Measurements from ENCODE around the gene PLSCR2.
"Not testable (repeated sequence)": the region's sequence is repeated elsewhere in the genome, so short reads cannot be mapped to it uniquely, and the experiment has no call there.

PLSCR2 gene

GRCh38 chr3:146414010-146414409 lies 55.4 kb downstream of the PLSCR2 start:
- DNase-seq: no peak

GRCh38 chr3:146412711-146413110 lies 56.6 kb downstream of the PLSCR2 start:
- not testable (repeated sequence) for DNase-seq

GRCh38 chr3:146407956-146408355 lies 61.4 kb downstream of the PLSCR2 start:
- no peak for DNase-seq

- no peak for DNase-seq
These were observed 64.9 kb downstream of the PLSCR2 start for GRCh38 chr3:146404436-146404835.

GRCh38 chr3:146403792-146404191 lies 65.6 kb downstream of the PLSCR2 start:
- no peak for DNase-seq

GRCh38 chr3:146396792-146397191 lies 72.6 kb downstream of the PLSCR2 start:
- DNase-seq: no peak

- no peak for DNase-seq
These were observed 74.2 kb downstream of the PLSCR2 start for GRCh38 chr3:146395164-146395563.

- no peak for DNase-seq
These were observed 78.4 kb downstream of the PLSCR2 start for GRCh38 chr3:146390957-146391356.

- no peak for DNase-seq
These were observed 79.2 kb downstream of the PLSCR2 start for GRCh38 chr3:146390006-146390772.

GRCh38 chr3:146387566-146387965 lies 81.8 kb downstream of the PLSCR2 start:
- DNase-seq: no peak

GRCh38 chr3:146386936-146387335 lies 82.4 kb downstream of the PLSCR2 start:
- no peak for DNase-seq

- no peak for DNase-seq
These were observed 84.6 kb downstream of the PLSCR2 start for GRCh38 chr3:146384786-146385185.

Measured in DMS79 (cell line).